ENCODE measurements around the gene BCAS3.
A peak's percentile ranks its signal among the peaks of the same experiment; 100 is the strongest.

Gene BCAS3

DNA sequence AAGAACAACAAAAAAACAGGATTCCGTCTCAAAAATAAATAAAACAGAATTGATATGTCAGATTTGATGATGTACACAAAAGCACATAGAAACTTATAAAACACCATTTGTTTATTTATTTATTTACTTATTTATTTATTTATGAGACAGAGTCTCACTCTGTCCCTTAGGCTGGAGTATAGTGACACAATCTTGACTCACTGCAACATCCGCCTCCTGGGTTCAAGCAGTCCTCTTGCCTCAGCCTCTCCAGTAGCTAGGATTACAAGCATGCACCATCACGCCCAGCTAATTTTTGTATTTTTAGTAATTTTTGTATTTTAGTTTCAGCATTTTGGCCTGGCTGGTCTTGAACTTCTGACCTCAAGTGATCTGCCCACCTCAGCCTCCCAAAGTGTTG lies 21.4 kb downstream of the BCAS3 start:
- no peaks in the 10 kb centered on the region for H3K27me3 Mint-ChIP-seq (ENCODE audit: low read depth, poor library complexity)
- TF ChIP-seq, protein P1, sequence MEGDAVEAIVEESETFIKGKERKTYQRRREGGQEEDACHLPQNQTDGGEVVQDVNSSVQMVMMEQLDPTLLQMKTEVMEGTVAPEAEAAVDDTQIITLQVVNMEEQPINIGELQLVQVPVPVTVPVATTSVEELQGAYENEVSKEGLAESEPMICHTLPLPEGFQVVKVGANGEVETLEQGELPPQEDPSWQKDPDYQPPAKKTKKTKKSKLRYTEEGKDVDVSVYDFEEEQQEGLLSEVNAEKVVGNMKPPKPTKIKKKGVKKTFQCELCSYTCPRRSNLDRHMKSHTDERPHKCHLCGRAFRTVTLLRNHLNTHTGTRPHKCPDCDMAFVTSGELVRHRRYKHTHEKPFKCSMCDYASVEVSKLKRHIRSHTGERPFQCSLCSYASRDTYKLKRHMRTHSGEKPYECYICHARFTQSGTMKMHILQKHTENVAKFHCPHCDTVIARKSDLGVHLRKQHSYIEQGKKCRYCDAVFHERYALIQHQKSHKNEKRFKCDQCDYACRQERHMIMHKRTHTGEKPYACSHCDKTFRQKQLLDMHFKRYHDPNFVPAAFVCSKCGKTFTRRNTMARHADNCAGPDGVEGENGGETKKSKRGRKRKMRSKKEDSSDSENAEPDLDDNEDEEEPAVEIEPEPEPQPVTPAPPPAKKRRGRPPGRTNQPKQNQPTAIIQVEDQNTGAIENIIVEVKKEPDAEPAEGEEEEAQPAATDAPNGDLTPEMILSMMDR (IDR thresholded peaks at IDR 0.05): no peak
- H3K27ac Mint-ChIP-seq: no peak overlapping the region
- peaks cover 23% of the 10 kb centered on the region for H3K36me3 Mint-ChIP-seq (ENCODE audit: low read depth)
- no peak for DNase-seq
- H3K9me3 Mint-ChIP-seq: no peaks in the 10 kb centered on the region
- no peaks in the 10 kb centered on the region for H3K4me1 Mint-ChIP-seq
- no peak overlapping the region for H3K4me3 Mint-ChIP-seq

DNA sequence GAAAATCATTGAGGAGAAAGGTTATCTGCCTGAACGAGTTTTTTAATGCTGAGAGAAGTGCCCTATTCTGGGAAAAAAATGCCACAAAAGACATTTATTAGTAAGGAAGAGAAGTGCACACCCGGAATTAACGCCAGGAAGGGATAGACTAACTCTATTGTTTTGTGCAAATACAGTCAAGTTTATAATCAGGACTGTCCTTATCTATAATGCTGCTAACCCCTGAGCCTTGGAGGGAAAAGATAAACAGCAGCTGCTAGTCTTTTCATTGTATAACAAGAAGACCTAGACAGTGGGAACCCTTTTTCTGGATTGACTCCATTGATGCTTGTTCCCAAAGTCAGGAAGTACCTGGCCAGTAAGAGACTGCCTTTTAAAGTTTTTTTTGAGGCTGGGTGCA lies 26.5 kb downstream of the BCAS3 start:
- TF ChIP-seq, protein P1 (IDR thresholded peaks at IDR 0.05): no peak
- no peak overlapping the region for H3K4me3 Mint-ChIP-seq
- no peak for DNase-seq
- H3K4me1 Mint-ChIP-seq: no peaks in the 10 kb centered on the region
- H3K27ac Mint-ChIP-seq: no peak overlapping the region
- H3K27me3 Mint-ChIP-seq (ENCODE audit: low read depth, poor library complexity): no peaks in the 10 kb centered on the region
- peaks cover 12% of the 10 kb centered on the region for H3K36me3 Mint-ChIP-seq (ENCODE audit: low read depth)
- no peaks in the 10 kb centered on the region for H3K9me3 Mint-ChIP-seq

DNA sequence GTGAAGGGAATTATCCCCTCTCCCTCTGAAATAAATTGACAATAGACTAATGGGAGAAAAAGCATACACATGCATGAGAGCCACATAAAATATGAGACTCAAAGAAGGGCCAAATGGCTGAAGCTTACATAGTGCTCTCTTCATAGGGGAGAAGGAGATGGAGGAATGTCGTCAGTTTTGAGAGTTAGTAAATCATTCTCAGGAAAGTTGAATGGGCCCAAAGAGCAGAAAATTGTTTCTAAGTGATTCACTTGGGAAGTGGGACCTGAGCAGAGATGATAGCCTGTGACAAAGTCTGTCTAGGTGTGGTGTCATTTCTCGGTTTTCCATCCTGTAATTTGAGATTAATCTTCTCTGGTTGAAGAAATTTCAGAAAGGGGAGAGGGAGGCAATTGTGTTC lies 35.0 kb downstream of the BCAS3 start:
- Mint-ChIP-seq H3K4me3 (no peak overlapping the region), H3K36me3 (ENCODE audit: low read depth) (peaks cover 36% of the 10 kb centered on the region), H3K27me3 (ENCODE audit: low read depth, poor library complexity) (no peaks in the 10 kb centered on the region), H3K27ac (peak overlapping the region; percentile 9), H3K4me1 (peaks cover 5% of the 10 kb centered on the region), H3K9me3 (no peaks in the 10 kb centered on the region)
- DNase-seq: no peak
- TF ChIP-seq, protein P1 (IDR thresholded peaks at IDR 0.05): no peak

DNA sequence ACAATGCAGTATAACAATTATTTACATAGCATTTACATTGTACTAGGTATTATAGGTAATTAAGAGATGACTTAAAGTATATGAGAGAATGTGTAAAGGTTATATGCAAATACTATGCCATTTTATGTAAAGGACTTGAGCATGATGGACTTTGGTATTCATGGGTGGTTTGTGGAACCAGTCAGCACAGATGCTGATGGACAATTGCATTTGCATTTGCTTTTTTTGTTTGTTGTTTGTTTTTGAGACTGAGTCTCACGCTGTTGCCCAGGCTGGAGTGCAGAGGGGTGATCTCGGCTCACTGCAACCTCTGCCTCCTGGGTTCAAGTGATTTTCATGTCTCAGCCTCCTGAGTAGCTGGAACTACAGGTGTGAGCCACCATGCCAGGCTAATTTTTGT lies 36.0 kb downstream of the BCAS3 start:
- TF ChIP-seq, protein P1 (IDR thresholded peaks at IDR 0.05): no peak
- no peak overlapping the region for H3K27ac Mint-ChIP-seq
- no peak for DNase-seq
- H3K36me3 Mint-ChIP-seq (ENCODE audit: low read depth): peaks cover 36% of the 10 kb centered on the region
- H3K9me3 Mint-ChIP-seq: no peaks in the 10 kb centered on the region
- H3K27me3 Mint-ChIP-seq (ENCODE audit: low read depth, poor library complexity): peaks cover 6% of the 10 kb centered on the region
- H3K4me1 Mint-ChIP-seq: peaks cover 5% of the 10 kb centered on the region
- no peak overlapping the region for H3K4me3 Mint-ChIP-seq

DNA sequence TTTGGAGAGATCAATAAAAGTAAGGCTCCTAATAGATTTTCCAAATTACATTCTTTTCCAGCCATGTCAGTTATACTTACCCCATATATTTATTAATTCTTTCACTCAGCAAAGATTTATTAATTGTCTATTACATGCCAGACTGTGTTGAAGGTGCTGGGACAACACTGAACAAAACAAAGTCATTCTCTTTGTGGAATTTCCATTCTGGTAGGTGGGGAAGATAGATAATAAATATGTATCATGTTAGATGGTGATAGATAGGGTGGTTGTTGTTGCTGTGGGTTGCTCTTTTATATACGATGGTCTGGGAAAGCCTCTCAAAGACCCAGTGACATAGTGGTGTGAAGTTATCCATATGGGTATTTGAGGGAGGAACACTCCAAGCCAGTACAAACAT lies 39.1 kb downstream of the BCAS3 start:
- peaks cover 14% of the 10 kb centered on the region for H3K36me3 Mint-ChIP-seq (ENCODE audit: low read depth)

DNA sequence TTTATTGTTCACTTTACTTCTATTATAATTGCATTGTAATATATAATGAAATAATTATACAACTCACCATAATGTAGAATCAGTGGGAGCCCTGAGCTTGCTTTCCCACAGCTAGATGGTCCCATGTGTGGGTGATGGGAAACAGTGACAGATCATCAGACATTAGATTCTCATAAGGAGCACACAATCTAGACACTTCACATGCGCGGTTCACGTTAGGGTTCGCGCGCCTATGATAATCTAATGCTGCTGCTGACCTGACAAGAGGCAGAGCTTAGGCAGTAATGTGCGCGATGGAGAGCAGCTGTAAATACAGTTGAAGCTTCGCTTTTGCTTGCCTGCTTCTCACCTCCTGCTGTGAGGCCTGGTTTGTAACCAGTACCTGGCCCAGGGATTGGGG lies 40.2 kb downstream of the BCAS3 start:
- Mint-ChIP-seq H3K4me3 (no peak overlapping the region), H3K9me3 (no peaks in the 10 kb centered on the region), H3K27me3 (ENCODE audit: low read depth, poor library complexity) (peaks cover 6% of the 10 kb centered on the region), H3K4me1 (peaks cover under 1% of the 10 kb centered on the region), H3K27ac (no peak overlapping the region), H3K36me3 (ENCODE audit: low read depth) (peaks cover 14% of the 10 kb centered on the region)
- DNase-seq: no peak
- TF ChIP-seq, protein P1 (IDR thresholded peaks at IDR 0.05): no peak

More for the DNA sequence above, 39.1 kb downstream of the BCAS3 start:
- Mint-ChIP-seq H3K9me3 (no peaks in the 10 kb centered on the region), H3K27ac (no peak overlapping the region), H3K27me3 (ENCODE audit: low read depth, poor library complexity) (peaks cover 6% of the 10 kb centered on the region), H3K4me1 (peaks cover 5% of the 10 kb centered on the region), H3K4me3 (no peak overlapping the region)
- DNase-seq: no peak
- TF ChIP-seq, protein P1 (IDR thresholded peaks at IDR 0.05): no peak

All from nephron progenitor cell (in vitro differentiated cells).